Measurements from ENCODE around the gene ITPRID1.
A peak's percentile ranks its signal among the peaks of the same experiment; 100 is the strongest.
"Not testable (repeated sequence)": the region's sequence is repeated elsewhere in the genome, so short reads cannot be mapped to it uniquely, and the experiment has no call there.

Gene ITPRID1

DNA sequence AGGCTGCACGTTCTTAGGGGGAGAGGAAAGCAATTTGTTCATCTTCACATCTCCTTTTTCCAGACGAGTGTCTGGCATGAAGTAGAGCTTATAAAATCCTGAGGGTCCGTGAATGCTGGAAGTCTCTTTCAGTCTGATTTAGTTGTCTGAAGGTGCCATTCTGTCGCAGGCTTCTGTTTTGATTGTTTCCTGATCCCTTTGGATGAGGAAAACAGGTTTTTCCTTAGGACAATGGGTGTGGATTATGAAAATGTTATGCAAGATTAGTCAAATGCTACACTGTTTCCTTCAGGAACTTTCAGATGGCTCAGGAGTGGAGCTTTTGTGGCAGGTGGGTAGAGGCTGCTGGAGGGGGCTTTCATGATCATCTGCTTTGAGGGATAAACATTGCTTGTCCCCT is at the start of gene ITPRID1:
Gene ITPRID1, plus strand, starts transcription at position 301 of the 400 bp plus-strand sequence. CDS start 38,935 bp downstream, outside the sequence.
- DNase-seq = no peak

- no peak for DNase-seq
These were observed 49.3 kb upstream of the ITPRID1 start for GRCh38 chr7:31464601-31465000.

- no peak for DNase-seq
These were observed 48.6 kb upstream of the ITPRID1 start for GRCh38 chr7:31465285-31465684.

DNA sequence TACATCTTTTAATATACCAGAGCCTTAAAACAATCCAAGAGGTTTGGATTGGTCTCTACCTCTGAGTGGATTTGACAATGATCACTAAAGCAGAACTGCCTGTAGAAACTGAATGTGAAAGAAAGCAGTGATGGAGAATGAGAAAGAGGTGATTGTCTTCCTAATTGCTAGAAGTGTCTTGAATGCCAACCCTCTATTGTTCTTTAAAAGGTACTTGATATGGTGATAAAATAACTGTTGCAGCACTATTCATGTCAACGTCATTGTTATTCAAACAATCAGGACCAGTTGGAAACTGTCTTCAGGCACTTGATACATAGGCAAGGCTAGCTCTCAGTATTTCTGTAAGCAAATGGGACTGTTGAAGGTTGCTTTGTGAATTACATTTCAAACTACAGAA is 47.9 kb upstream of the ITPRID1 start:
- no peak for DNase-seq

- DNase-seq = not testable (repeated sequence)
These were observed 43.0 kb upstream of the ITPRID1 start for GRCh38 chr7:31470883-31471282.

DNA sequence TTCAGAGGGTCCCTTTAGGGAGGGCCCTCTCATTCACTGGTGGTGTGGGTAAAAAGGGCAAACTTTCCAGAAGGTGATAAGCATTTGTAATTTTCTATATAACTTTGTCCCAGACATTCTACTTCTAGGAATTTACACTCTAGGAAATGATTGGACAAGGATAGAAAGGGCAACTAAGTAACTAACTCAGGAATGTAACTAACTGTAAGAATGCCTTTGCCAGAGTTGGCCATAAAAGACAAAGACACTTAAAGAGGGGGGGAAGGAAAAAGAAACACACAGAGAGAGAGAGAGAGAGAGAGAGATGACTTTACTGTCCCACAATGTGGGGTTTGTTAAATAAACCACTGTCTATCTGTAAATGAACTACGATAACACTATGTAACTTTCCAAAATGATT is 38.5 kb upstream of the ITPRID1 start:
- DNase-seq = no peak

DNA sequence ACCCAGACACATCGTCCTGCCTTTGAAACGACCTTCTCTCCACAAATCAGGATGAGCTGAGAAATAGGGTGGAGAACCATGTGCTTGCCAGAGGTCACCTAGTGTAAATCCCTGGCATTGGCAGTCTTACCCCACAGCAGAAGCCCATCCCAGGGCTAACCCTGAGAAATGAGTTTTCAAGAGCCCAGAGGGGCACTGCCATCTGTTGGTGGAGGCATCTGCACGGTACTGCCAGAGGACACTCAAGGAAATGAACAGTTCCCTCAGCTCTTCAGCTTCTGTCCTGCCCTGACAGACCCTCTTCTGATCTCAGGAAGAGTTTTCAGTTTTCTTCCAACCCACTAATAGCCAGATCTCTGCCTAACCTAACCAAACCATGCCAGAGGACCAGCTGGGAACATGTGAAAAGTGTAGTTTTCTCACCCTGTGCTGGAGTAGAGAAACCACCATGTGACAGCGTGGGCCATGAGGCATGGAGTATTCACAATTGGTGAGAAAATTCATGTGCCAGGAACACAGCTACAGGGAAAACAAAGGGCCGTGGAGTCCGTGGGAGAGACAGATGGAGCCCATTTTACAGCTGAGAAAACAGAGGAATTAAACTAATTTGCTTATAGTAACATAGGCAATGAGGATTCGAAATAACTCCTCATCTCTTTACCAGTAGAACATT is 37.7 kb upstream of the ITPRID1 start:
- no peak for DNase-seq

DNA sequence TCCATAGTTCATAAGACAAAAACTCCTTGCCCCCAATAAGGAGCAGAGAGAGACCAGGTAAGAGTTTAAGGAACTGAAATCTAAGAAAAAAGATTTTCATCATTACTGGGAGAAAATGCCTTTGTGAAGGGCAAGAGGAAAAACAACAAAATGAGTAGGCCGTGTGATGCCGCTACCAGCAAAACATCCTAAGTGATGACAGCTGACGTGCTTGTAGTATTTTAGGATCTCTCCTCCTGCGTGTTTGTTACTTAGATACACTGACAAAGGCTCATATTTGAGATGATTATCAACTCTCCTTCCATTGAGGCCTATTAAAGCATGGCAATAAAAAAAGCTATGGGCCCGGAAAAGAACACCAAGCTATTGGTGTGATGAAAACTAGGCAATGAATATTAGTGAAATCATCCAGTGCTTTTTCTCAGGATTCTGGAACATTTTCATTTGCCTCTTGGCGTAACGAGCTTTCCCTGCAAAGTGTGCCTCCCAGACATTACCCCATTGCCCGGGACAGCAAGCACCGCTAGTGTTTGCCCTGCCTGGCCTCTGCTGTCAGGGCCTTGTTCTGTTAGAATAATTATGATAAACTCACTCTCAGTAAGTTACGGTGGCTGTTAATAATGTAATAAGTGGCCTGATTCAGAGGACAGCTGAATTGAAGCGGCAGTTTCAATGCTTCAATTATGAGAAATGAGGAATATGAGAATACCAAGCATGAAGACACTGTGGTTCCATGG is 36.8 kb upstream of the ITPRID1 start:
- no peak for DNase-seq

DNA sequence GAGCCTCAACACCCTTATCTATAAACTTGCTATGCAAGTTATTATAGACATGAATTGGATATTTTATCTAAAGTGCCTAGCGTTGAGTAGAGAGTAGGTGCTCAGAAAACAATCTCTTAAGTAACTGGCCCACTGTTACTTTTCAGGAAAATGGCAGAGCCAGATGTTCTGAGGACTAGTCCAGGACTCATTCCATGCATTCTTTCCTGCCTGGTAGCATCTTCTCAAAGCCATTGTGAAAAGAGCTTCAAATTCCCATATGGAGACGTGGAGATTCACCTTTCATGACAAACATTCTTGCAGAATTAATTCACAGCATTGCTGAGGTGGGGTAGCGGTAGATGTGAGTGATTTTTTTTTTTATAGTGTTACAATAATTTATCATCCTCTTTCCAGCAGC is 35.9 kb upstream of the ITPRID1 start:
- no peak for DNase-seq

DNA sequence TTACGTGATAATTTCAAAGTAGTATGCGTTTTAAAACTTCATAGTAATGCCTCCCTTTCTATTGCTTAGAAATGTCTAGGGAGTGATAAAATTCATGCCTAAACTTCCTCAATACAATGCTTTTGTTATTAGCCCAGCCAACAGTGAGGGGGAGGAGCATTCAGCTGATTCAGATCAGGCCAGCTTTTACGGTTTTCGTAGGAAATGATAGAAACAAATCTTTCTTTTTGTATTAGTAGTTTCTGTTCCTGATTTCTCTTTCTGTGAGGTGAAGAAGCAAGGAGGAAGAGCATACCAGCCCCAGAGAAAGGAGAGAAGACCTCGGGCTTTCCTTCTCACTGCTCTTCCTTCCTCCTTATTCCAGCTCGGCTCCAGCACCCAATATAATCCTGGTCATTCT is 35.2 kb upstream of the ITPRID1 start:
- DNase-seq = no peak

DNA sequence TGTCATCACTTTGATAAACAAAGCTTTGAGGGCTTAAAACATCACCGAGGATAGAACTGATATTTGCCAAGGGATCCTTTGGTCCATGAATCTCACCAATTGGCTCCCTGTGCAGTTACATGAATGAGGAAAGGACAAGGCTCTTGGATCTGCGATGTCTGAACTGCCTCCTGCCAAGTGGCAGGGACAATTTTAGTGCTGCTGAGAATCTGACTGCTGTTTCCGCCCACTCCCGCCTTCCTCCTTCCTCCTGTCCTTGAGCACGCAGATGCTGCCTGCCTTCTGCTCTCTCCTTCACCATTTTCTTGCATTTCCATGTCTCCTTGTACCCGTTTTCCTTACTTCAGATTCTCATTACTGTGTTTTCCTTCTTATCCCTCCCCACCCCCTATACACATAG is 26.8 kb upstream of the ITPRID1 start:
- DNase-seq = no peak

DNA sequence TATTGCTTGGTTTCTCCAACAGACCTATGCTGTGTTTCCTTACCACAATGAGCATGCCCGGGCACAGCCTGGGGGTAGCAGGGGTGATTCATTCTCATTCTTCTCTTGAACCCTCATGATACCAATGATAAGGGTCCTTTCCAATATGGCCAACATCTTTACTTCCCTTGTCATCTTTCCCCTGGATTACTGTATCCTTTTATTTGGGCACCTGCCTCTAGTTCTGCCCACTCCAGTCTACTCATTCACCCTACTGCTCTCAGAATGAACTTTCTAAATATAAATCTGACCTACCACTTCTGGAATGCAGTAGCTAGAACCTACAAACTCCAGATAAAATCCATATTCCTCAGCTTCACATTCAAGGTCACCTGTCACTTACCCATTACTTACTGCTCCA is 26.4 kb upstream of the ITPRID1 start:
- DNase-seq = no peak

- peak; percentile 24 for DNase-seq
These were observed 25.2 kb upstream of the ITPRID1 start for GRCh38 chr7:31488562-31489203.

DNA sequence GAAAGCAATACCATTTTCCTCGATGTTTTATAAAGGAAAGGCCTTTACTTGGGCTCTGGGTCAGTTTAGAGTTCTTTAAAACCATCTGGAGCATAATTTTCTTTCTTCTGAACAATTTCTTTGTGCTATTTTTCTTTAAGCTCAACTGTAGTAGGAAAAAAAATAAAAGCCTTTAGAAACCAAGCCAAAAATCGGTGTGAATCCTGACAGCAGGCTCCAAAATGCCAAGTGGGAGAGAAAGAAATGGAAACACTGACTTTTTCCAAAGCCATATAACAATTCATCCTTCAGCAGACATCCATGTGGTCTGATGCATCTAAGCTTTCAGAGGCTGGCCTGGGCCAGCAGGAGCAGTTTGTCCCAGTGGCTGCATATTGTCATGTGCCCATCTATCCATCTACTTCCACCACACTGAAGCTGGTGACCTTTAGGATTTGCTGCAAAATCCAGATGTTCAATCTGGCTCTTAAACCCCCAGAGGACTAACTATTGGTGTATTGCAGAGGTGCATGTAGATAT is 23.0 kb upstream of the ITPRID1 start:
- DNase-seq = no peak

DNA sequence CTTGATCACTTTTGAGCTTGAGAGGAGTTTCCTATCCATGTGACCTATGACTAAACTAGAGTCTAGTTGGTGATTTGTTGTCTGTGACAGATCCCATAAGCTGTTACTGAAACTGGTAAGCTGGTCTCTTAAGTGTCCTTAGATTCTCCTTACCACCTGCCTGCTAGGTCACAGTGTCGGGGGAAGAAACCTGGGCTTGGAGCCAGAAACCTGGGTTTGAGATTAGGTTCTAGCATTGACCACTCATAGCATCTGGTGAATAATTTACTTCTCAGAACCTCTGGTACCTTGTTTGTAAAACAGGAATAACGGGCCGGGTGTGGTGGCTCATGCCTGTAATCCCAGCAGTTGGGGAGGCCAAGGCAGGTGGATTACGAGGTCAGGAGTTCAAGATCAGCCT is 21.8 kb upstream of the ITPRID1 start:
- DNase-seq = no peak

GRCh38 chr7:31493714-31494181 is 20.1 kb upstream of the ITPRID1 start:
- DNase-seq = no peak

- DNase-seq = no peak
These were observed 19.5 kb upstream of the ITPRID1 start for GRCh38 chr7:31494421-31494820.

- no peak for DNase-seq
These were observed 18.2 kb upstream of the ITPRID1 start for GRCh38 chr7:31495653-31496052.

DNA sequence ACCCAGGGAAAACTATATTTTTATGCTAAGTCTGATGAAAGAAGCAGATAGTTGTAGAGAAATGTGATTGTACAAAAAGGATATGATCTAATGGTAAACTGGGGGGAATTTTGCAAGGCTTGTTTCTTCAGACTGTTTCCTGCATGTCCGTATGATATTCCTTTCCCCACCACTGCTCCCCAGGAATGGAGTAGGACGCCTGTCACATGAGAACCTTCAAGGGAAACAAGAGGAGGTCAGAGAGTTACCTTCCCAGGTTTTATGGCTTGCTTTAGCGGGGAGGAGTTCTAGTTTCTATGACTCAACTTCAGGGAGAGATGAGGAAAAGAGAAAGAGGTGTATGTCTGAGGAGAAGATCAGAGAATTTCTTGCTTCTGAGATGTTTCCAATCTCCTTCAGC is 16.4 kb upstream of the ITPRID1 start:
- no peak for DNase-seq

GRCh38 chr7:31500656-31501055 is 13.2 kb upstream of the ITPRID1 start:
- no peak for DNase-seq

GRCh38 chr7:31508823-31509222 is 5.1 kb upstream of the ITPRID1 start:
- no peak for DNase-seq

GRCh38 chr7:31512166-31512565 is 1.7 kb upstream of the ITPRID1 start:
- DNase-seq = no peak

DNA sequence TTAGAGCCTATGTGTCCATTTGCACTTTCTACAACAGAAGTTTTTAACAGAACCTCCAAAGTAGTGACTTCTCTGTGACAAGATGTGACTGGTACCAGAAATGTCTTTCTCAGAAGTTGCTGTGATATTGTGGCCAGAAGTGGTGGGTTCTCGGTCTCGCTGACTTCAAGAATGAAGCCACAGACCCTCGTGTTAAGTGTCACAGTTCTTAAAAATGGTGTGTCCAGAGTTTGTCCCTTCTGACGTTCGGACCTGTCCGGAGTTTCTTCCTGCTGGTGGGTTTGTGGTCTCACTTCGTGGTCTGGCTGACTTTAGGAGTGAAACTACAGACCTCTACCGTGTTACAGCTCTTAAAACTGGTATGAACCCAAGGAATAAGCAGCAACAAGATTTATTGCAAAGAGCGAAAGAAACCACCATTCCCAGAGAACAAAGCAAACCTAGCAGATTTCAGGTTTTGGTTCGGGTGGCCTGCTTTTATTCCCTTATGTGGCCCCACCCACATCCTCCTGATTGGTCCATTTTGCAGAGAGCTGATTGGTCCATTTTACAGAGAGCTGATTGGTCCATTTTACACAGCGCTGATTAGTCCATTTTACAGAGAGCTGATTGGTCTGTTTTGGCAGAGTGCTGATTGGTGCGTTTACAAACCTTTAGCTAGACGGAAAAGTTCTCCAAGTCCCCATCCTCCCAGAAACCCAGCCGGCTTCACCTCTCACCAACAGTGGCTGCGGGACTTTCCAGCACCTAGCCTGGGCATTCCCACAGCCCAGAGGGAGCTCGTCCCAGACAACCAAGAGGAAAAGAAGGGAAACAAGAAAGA is 3.0 kb downstream of the ITPRID1 start:
- no peak for DNase-seq
